Gastroesophageal sphincter (tissue), 4 donors: Measurements from ENCODE around the gene TDRD9. TPM values are rescaled to one million over a fixed set of nuclear protein-coding genes. Genes with fewer than 3 reads are reported as not detected.

Experiments
- ATAC-seq: fragments of 150-250 bp; one replicate; pipeline ENCODE4 v1.9.1; 2016; ENCODE audit warnings: mild to moderate bottlenecking, moderate library complexity
- H3K27ac ChIP-seq, 4 donors: fragments of 200-600 bp; sonication (generic) in 3 of 4; 1 replicate in 3 of 4; 2 replicates in 1 of 4; pipeline ENCODE4 v1.5.1; 2016 to 2019
- H3K27me3 ChIP-seq: fragments of 200-600 bp; sonication (generic); one replicate; pipeline ENCODE4 v1.5.1; 2019
- H3K36me3 ChIP-seq, 2 donors: fragments of 200-600 bp; sonication (generic); one replicate each; pipeline ENCODE4 v1.5.1; 2019; ENCODE audit warnings: control low read depth in 1 of 2
- H3K4me1 ChIP-seq, 3 donors: fragments of 200-600 bp; sonication (generic); 1 replicate in 2 of 3; 2 replicates in 1 of 3; pipeline ENCODE4 v1.5.1; 2016 to 2019; ENCODE audit warnings: control low read depth in 2 of 3
- H3K4me3 ChIP-seq, 2 donors: fragments of 200-600 bp; sonication (generic); one replicate each; pipeline ENCODE4 v1.5.1; 2019; ENCODE audit warnings: mild to moderate bottlenecking in 1 of 2, moderate library complexity in 1 of 2
- H3K9me3 ChIP-seq, 3 donors: fragments of 200-600 bp; sonication (generic); one replicate each; pipeline ENCODE4 v1.5.1; 2017 to 2019; ENCODE audit warnings: control low read depth in 2 of 3
- EP300 ChIP-seq: sonication (generic); formaldehyde crosslinking; IDR thresholded peaks from one replicate; pipeline ENCODE4 v1.6.1; 2017; ENCODE audit warnings: antibody characterized with exemption, mild to moderate bottlenecking
- POLR2A ChIP-seq, 2 donors: fragments of 450-650 bp; IDR thresholded peaks; one replicate each; pipeline ENCODE4 v1.6.1; 2017; ENCODE audit warnings: antibody characterized with exemption in 2 of 2, mild to moderate bottlenecking in 2 of 2, moderate library complexity in 1 of 2
- POLR2AphosphoS5 ChIP-seq: sonication (generic); formaldehyde crosslinking; IDR thresholded peaks from one replicate; pipeline ENCODE4 v1.6.1; 2017; ENCODE audit warnings: antibody characterized with exemption
- WGBS, 2 donors: methylation state at CpG; one replicate each; pipeline ENCODE4 v1.1.5; 2018; ENCODE audit warnings: low coverage in 1 of 2; 5-methylcytosine and 5-hydroxymethylcytosine counted together
- total RNA-seq, 4 donors: library from RNA; depleted of rRNA; stranded (reverse); fragments of >200 nt; gene quantifications; one replicate each; pipeline ENCODE4 v1.1.0, GENCODE V29; 2016
- TF ChIP-seq, protein P1 (sequence below), 4 experiments: fragments of 200-600 bp in 2 of 4; fragments of 450-650 bp in 2 of 4; sonication (generic) in 1 of 4; IDR thresholded peaks; one replicate each; pipeline ENCODE4 v1.5.1; 2017 to 2019; ENCODE audit warnings: antibody characterized with exemption in 4 of 4, mild to moderate bottlenecking in 2 of 4, moderate library complexity in 2 of 4

TDRD9 gene
- total RNA-seq, 4 donors from 2014 or later: 1.6 to 5.4 (median 2.3) TPM

DNA sequence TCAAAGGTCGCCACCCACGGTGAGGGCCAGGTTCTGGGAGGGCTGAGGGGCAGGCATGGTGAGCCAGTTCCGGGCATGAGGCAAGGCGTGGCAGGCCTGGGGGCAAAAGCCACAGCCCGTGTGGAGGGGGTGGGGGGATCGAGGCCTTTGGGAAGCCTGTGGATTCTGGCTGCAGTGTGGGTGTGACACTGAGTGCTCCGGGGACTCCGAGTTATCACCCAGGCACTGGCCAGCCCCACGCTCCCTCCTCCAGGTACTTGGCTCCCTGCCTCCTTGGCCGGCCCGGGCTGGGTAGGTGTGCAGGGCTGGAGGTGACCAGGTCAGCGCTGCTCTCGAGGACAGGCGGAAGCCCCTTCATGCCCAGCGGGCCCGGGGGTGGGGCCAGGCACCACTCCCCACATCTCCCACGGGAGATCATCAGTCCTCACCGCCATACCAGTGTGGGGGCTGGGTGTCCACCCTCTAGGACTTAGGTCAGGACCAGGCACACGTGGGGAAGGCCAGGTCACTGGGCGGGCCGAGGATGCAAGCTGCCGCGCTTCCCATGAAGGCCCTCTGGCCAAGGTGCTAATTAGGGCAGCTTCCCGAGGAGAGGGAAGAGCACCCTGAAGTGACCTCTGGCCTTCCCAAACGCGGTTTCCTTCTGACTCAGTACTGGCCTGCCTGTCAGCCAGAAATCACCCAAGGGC, 34.1 kb upstream of the TDRD9 start:
- Histone ChIP-seq H3K9me3 (no peaks in the 10 kb centered on the region), H3K4me1 (peaks cover 0 to 9% (median 0%) of the 10 kb centered on the region in 3 donors), H3K27ac (no peak overlapping the region), H3K36me3 (no peaks in the 10 kb centered on the region), H3K4me3 (no peak overlapping the region), H3K27me3 (no peaks in the 10 kb centered on the region)
- ATAC-seq: no peak
- no CpG with 5 or more reads among the region's 26 CpGs for WGBS, 2 donors
- TF ChIP-seq POLR2A (IDR thresholded peaks at IDR 0.05): no peak
- TF ChIP-seq, protein P1, sequence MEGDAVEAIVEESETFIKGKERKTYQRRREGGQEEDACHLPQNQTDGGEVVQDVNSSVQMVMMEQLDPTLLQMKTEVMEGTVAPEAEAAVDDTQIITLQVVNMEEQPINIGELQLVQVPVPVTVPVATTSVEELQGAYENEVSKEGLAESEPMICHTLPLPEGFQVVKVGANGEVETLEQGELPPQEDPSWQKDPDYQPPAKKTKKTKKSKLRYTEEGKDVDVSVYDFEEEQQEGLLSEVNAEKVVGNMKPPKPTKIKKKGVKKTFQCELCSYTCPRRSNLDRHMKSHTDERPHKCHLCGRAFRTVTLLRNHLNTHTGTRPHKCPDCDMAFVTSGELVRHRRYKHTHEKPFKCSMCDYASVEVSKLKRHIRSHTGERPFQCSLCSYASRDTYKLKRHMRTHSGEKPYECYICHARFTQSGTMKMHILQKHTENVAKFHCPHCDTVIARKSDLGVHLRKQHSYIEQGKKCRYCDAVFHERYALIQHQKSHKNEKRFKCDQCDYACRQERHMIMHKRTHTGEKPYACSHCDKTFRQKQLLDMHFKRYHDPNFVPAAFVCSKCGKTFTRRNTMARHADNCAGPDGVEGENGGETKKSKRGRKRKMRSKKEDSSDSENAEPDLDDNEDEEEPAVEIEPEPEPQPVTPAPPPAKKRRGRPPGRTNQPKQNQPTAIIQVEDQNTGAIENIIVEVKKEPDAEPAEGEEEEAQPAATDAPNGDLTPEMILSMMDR (IDR thresholded peaks at IDR 0.05): no peak
- TF ChIP-seq POLR2AphosphoS5: no peak
- no peak for TF ChIP-seq EP300

DNA sequence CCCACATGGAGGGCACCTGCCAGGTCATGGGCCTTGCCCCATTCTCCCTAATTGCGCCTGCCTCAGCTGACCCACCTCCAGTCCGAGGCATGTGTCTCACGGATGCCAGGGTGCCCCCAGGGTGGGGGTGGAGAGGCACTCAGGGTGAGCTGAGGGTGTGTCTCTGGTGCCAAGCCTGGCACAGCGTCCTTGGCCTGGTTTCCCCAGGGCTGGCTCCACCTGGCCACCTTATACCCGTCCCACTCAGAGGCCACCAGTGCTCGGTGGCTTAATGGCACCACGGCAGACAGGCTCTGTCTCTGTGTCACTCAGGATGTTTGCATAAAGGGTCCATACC, 33.6 kb upstream of the TDRD9 start:
- H3K4me1 ChIP-seq: peaks cover 0 to 9% (median 0%) of the 10 kb centered on the region in 3 donors
- ATAC-seq: no peak
- no peaks in the 10 kb centered on the region for H3K36me3 ChIP-seq
- 100% methylated on average over 1 of the region's 7 CpGs; no CpG with 5 or more reads in 1 of the 2 donors for WGBS, 2 donors
- no peaks in the 10 kb centered on the region for H3K27me3 ChIP-seq
- no peak overlapping the region for H3K4me3 ChIP-seq
- TF ChIP-seq POLR2AphosphoS5: no peak
- TF ChIP-seq EP300: no peak
- TF ChIP-seq, protein P1 (IDR thresholded peaks at IDR 0.05): no peak
- no peak for TF ChIP-seq POLR2A (IDR thresholded peaks at IDR 0.05)
- H3K9me3 ChIP-seq: no peaks in the 10 kb centered on the region
- no peak overlapping the region for H3K27ac ChIP-seq

DNA sequence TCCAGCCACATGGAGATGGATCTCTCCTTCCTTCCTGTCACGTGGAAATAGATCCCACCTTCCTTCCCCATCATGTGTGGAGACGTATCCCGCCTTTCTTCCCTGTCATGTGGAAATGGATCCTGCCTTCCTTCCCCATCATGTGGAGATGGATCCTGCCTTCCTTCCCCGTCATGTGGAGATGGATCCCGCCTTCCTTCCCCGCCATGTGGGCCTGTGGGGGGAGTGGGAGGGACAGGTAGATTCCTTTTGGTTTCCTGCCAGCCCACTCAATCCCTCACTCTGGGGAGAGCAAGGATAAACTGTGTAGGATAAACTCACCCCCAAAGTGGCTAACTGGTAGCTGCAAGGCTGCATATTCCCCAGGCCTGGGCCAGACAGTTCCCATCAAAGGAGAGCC, 31.7 kb upstream of the TDRD9 start:
- no peak for ATAC-seq
- Histone ChIP-seq H3K27ac (no peak overlapping the region), H3K27me3 (peaks cover 6% of the 10 kb centered on the region), H3K4me3 (no peak overlapping the region), H3K9me3 (no peaks in the 10 kb centered on the region), H3K36me3 (no peaks in the 10 kb centered on the region), H3K4me1 (peaks cover 0 to 16% (median 0%) of the 10 kb centered on the region in 3 donors)
- TF ChIP-seq, protein P1 (IDR thresholded peaks at IDR 0.05): no peak
- no peak for TF ChIP-seq POLR2AphosphoS5
- no peak for TF ChIP-seq POLR2A (IDR thresholded peaks at IDR 0.05)
- TF ChIP-seq EP300: no peak
- WGBS, 2 donors: 30 to 55% methylated on average over 2 to 4 of the region's 6 CpGs

DNA sequence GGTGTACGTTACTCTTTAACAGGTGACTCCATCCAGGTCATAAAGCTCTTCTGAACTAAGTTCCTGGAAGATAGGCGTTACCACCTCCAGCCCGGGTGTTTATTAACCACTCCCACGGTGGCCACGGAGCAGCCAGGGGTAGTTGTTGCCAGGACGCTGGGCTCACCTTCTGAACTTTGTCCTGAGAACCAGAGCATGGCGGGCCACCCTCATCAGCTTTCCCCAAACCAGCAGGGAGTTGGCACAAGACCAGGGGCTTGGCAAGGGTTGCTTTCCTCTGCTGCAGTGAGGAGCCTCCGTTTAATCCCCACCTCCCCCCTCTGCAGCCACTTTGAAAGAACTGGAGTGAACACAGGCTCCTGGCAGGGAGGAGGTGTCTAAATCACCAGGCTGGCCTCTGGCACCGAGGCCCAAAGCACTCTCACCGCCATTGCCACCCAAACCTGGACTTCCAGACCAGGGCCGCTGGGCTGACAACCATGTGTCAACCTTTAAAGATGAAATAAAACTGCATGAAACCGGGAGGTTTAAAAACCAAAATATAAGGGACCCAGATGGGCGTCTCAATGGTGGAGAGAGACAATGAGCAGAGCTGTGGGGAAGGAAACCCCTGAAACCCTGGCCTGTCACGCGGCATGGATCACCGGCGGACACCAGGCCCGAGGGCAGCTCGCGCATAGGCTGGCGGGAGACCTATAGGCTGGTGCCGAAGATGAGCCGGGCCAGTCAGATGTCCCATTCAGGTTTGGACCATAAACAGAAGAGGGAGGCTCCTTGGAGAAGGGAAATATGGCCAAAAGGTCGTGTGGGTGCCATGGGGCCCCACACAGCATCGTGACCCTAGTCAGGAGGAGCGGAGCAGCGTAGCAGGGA, 30.9 kb upstream of the TDRD9 start:
- Histone ChIP-seq H3K9me3 (no peaks in the 10 kb centered on the region), H3K4me1 (peaks cover 0 to 16% (median 0%) of the 10 kb centered on the region in 3 donors), H3K4me3 (no peak overlapping the region), H3K36me3 (no peaks in the 10 kb centered on the region), H3K27ac (no peak overlapping the region), H3K27me3 (peaks cover 6% of the 10 kb centered on the region)
- ATAC-seq: peak; percentile 15
- WGBS, 2 donors: 77% methylated on average over 16 of the region's 27 CpGs; no CpG with 5 or more reads in 1 of the 2 donors
- no peak for TF ChIP-seq POLR2A (IDR thresholded peaks at IDR 0.05)
- TF ChIP-seq, protein P1 (IDR thresholded peaks at IDR 0.05): no peak
- no peak for TF ChIP-seq POLR2AphosphoS5
- no peak for TF ChIP-seq EP300
